Omental fat pad (tissue), 4 donors: ENCODE data around the gene SYNDIG1. TPM values are rescaled to one million over a fixed set of nuclear protein-coding genes. Genes with fewer than 3 reads are reported as not detected.

ENCODE experiments used
- ATAC-seq: fragments of 150-250 bp; one replicate; pipeline ENCODE4 v1.9.1; 2016; ENCODE audit warnings: mild to moderate bottlenecking, moderate library complexity; ENCODE audit not compliant: low FRiP score
- DNase-seq: peaks from one replicate; pipeline ENCODE4 v3.0.0-alpha.2; 2019; ENCODE audit warnings: low spot score
- CTCF ChIP-seq, 3 donors: fragments of 450-650 bp; IDR thresholded peaks; one replicate each; pipeline ENCODE4 v1.5.1; 2016 to 2017; ENCODE audit warnings: antibody characterized with exemption in 3 of 3, mild to moderate bottlenecking in 3 of 3, moderate library complexity in 2 of 3
- total RNA-seq, 4 donors: library from RNA; depleted of rRNA; stranded (reverse); fragments of >200 nt; gene quantifications; one replicate each; pipeline ENCODE4 v1.1.0, GENCODE V29; 2016

SYNDIG1 gene
- total RNA-seq, 4 donors from 2014 or later = 0.19 to 0.24 TPM; not detected in 2

GRCh38 chr20:24604966-24605665 is 135.7 kb downstream of the SYNDIG1 start:
- no peak for TF ChIP-seq CTCF (IDR thresholded peaks at IDR 0.05)
- ATAC-seq (no peak), DNase-seq (no peak)

GRCh38 chr20:24605937-24606455 is 136.6 kb downstream of the SYNDIG1 start:
- DNase-seq (no peak), ATAC-seq (no peak)
- TF ChIP-seq CTCF (IDR thresholded peaks at IDR 0.05) = no peak

- no peak for TF ChIP-seq CTCF (IDR thresholded peaks at IDR 0.05)
- no peak for DNase-seq
- no peak for ATAC-seq
Observed at GRCh38 chr20:24607402-24607801, 138.0 kb downstream of the SYNDIG1 start.

DNA sequence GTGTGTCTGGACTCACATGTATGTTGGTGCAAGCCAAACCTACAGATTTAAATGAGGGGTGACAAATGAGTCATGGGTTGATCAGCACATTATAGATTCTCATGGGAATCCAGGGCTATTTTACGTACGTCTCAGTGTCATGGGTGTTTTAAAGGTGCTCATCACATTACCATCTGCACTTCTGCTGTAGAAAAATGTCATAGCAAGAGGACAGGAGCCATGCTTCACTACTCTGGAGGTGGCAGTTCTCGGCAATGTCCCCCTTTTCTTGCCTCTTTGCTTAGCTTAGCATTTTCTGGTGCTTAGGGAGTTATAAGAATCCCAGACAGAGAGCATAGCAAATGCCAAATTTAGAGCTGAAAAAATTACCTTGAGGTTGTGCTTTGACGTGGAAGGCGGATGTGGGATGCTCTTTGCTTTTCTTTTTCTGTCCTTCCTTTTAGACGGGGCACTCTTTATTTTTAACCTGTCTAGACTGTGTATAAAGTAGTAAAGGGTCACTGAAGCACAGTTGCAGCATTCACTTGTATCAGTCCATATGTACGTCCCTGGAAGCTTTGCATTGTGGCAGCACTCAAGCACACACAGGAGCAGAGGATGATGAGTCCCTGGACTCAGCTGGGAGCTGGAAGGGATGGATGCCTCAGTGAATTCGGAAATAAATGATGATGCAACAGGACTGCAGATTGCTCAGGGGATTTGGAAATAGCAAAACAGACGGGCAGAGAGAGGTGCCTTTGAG is 139.7 kb downstream of the SYNDIG1 start:
- ATAC-seq (no peak), DNase-seq (no peak)
- no peak for TF ChIP-seq CTCF (IDR thresholded peaks at IDR 0.05)

GRCh38 chr20:24609757-24610156 is 140.3 kb downstream of the SYNDIG1 start:
- TF ChIP-seq CTCF (IDR thresholded peaks at IDR 0.05) = no peak
- DNase-seq (no peak), ATAC-seq (no peak)

DNA sequence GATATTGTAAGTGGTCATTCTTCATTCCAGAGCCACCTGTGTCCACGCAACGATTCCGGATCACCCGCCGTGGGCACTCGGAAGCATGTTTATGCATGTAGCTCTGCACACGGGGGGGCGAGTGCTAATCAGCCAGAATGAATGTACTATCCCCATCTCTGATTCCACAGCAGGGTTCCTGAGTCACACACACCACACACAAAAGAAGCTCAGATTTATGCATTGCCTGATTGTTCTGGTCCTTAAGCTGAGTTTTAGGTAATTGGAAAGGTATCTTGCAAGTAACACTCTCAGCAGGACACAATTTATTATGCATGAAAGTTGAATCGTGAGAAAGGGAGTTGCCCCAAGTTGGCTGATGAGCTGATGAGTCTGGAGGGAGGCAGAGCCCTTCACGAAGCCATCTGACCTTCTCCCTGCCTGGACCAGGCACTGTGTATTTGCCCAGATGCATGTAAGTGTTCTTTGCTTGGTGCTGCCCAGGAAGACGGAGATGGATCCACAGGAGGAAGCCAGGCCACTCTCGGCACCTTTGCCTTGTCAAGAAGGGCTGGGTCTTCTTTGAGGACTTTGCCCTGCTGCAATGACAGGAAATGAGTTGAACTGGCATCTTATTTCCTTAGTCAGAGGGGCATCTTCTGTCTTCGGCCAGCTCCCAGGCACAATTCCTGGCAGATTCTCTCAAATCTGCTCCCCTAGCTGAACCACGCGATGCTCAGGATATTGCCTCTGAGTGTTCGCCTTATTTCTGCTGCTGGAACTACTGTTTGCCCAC is 141.1 kb downstream of the SYNDIG1 start:
- DNase-seq = no peak
- ATAC-seq = no peak
- TF ChIP-seq CTCF (IDR thresholded peaks at IDR 0.05) = no peak
